ENCODE data around the gene SLC20A1.

GRCh38 chr2:112688086-112688880 is 42.5 kb downstream of the SLC20A1 start:
- TF ChIP-seq RAD21 (IDR thresholded peaks at IDR 0.05; ENCODE audit: low read depth) (no peak), EP300 (IDR thresholded peaks at IDR 0.05; ENCODE audit: borderline replicate concordance) (no peak), REST (IDR thresholded peaks at IDR 0.05; ENCODE audit: low read depth) (no peak), USF1 (IDR thresholded peaks at IDR 0.05) (no peak), TEAD4 (IDR thresholded peaks at IDR 0.05) (no peak)

Measured in Ishikawa (cell line).